Astrocyte of the hippocampus (primary cell): Measurements from ENCODE around the gene ACOX3.

Experiments used
- DNase-seq: peaks from one replicate; pipeline ENCODE4 v3.0.0; 2011; ENCODE audit warnings: low read depth, low spot score

Gene ACOX3

GRCh38 chr4:8468746-8469535, 28.4 kb upstream of the ACOX3 start:
- peak; percentile 83 for DNase-seq

GRCh38 chr4:8467016-8467415, 26.5 kb upstream of the ACOX3 start:
- no peak for DNase-seq

DNA sequence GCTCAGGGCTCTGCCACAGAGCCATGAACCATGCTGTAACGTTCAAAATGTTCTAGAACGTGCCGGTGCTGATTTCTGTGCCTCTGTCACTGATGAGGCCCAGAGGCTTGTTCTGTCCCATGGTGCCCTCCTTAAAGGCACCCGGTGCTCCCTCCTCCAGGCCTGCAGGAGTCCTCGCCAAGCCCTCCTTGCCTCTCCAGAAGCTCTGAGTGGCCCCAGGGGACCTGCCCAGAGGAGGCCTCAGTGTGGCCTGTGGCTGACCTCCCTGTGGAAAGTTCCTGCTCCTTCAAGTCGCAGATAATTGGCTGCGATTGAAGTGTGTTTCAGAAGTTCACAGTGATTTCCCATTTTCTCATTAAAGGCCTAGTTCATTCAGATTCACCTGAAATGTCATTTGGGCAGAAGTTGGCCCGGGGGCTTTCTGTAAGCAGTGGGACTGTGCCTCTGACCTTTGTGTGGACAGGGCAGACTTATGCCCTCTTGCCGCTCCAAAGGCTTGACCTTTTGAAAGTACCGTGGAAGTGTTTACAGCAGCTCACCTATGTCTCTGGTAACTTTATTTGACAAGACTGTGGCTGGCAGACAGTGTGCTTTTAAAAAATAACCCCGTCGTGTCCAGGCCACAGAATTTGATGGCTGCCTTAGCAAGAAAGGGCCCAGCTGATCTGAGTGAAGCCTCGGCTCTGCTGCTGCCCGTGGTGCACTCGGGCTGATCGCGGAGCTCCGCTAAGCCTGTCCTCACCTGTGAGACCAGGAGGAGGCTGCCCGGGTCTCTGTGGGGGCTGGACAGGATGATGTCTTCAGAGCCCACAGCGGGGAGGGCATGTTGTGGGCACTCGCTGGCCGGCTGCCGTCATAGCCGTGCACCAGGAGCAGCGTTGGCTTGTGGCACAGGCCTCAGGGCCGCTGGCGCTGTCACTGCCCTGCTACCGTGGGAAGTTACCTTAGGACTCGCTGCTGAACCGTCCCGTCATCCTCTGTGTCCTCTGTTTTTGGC, 25.4 kb upstream of the ACOX3 start:
- DNase-seq, result no peak

GRCh38 chr4:8464381-8464780, 23.9 kb upstream of the ACOX3 start:
- no peak for DNase-seq

GRCh38 chr4:8463811-8464210, 23.3 kb upstream of the ACOX3 start:
- no peak for DNase-seq

DNA sequence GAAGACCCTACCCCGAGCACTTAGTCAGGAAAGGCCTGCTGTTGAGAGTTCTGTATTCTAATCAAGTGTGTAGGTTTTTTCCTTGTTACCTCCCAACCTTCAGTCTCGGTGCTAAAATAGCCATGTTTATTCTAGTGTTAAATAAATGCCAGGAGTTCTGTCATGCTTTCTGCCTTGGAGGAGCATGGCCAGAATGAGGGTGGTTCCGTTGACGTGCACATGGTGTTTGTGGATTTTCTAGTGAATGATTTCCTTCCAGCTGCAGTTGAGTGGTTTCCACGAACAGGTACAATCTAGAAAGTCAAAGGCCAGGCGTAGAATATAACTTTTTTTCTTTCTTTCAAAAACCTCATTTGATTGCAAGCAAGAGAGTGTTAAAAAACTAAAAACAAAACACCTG, 21.1 kb upstream of the ACOX3 start:
- no peak for DNase-seq

DNA sequence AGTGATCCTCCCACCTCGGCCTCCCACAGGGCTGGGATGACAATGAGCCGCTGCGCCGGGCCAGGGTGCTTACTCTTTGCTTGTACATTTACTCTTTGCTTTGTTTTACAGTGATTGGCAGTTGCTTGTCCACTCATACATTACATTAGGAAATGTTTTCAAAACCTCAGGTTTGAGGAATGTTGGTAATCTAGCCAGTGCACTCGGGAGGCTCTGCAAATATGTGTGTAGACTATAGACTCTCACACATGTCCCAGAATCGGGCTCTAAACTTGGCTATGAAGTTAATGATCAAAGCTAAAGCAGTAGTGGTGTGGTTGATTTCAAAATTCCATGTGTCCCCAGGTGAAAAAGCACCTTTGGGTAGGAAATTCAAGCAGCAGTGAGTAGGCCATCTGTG, 20.6 kb upstream of the ACOX3 start:
- peak; percentile 32 for DNase-seq

DNA sequence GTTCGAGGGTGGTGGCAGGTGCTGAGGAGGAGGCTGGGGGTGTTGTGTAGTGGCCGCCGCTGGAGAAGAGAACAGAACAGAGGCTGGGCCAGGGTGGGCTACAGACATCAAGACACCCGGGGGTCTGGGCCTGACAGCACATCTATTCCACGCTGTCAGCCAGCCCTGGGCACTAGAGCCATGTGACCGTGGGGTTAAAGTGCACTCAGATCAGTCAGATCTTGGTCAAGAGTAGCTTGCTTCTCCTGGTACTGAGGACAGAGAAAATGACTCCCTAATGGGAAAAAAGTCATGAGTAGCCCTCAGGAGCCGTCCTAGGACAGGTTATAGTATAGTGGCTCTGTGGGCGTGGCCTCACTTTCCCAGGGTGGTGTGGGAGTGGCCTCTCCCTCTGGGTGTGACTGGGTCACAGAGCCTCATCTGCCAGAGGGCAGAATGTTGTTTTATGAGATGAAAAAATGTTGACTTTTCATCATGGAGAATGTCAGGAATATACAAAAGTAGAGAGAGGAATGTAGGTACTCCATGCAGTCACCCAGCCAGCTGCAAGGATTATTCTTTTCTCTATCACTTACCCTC, 19.4 kb upstream of the ACOX3 start:
- DNase-seq, result no peak

- DNase-seq, result no peak
Observed at GRCh38 chr4:8457646-8458252, 17.2 kb upstream of the ACOX3 start.

DNA sequence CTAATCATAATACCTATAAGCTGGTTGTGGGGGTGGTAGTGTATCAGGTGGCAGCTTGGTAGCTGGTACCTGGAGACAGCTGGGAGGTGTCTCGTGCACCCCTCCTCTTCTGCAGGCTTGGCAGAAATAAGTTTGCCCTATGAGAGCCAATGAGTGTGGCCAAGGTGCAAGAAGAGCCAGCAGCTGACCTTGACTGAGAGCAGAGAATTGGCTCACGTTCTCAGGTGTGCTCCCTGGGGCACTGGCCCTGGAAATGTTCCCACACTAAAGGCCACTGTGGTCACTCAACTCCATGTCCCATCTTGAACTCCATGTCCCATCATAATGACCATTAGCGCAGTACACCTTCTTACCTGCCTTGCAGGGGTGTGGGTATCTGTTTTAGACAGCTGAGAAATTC, 13.4 kb upstream of the ACOX3 start:
- no peak for DNase-seq

GRCh38 chr4:8451440-8452182, 11.1 kb upstream of the ACOX3 start:
- DNase-seq, result no peak

DNA sequence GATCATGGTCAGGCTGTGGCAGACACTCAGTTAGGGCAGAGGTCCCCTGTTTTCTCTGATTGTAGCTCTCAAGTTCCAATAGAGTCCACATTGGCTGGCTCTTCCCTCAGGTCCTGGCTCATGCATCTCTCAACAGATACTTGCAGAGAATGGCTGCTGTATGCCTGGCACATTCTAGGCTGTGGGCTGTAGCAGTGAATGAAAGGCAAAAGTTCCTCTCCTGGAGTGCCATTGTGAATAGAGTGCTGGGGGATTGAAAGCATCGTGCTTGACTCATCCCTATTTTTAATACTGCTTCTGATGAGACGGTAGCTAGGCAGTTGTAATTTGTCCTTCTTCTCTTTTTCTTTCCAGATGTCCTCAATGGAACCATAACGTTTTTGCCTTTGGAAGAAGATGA, 5.6 kb upstream of the ACOX3 start:
- no peak for DNase-seq

DNA sequence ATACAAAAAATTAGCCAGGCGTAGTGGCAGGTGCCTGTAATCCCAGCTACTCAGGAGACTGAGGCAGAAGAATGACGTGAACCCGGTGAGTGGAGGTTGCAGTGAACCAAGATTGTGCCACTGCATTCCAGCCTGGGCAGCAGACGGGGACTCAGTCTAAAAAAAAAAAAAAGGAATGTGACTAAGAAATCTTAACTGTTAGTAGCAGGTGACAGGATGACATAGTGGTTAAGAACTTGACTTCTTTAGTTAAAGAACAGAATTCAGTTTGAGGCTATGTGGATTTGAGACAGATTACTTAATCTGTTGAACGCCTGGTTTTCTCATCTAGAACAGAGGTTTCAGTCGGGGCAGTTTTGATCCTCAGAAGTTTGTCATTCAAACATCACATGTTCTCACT, 3.3 kb upstream of the ACOX3 start:
- no peak for DNase-seq

DNA sequence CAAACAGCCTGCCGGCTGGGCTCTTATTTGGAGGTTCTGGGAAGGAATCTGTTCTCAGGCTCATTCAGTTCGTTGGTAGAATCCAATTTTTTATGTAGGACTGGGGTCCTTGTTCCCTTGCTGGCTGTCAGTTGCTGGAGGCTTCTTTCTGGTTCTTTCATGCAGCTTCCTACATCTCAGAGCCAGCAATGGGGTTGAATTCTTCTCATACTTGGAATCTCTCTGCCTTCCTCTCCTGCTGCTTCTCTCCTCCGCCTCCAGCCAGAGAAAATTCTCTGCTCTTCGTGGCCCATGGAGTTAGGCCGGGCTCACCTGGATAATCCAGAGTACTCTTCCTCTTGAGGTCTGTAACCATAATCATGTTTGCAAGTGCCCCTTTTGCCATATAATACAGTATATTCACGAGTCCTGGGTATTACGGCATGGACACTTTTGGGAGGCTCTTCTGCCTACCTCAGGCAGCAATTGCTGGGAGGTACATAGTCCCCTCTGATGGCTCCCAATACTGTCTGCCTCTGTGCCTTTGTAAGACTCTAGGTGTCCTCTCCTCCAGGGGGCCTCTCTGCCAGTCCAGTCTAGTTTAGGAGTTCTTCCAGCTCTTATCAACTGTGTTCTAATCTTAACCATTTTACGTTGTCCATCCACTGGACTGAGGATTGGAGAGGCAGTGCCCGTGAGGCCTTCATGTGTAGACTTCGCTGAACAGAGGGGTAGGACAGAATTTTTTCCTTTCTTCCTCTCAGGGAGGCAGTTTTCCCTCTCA, 2.3 kb upstream of the ACOX3 start:
- no peak for DNase-seq

DNA sequence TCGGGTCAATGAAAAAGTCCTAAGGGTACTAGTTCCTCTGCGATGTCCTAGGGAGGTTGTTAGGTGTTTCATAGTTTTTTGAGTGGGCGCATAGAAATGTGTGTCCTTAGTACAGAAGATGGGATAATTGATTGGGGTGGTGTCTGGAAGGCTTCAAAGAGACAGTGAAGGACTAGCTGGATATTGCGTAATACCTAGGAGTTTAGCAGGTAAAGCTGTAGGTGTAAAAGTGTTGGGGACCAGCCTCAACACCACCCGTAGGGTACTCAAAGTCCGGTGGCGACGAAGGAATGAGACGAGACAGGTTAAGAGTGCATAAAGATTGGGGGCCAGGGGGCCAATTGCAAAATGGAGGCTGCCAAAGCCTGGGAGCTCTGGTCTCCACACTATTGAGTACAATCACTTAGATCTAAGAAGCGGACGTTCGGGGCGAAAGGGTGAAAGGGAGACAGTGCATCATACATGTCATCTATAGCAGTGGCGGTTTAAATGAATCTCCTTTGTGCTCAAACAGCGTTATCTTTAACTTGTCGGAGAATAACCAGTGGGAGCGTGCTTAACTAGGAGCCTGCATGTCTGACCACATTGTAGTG, 1.1 kb upstream of the ACOX3 start:
- no peak for DNase-seq

GRCh38 chr4:8439914-8440491, 520 bp downstream of the ACOX3 start:
- DNase-seq, result no peak

GRCh38 chr4:8439168-8439567, 1.4 kb downstream of the ACOX3 start:
- no peak for DNase-seq

GRCh38 chr4:8438743-8439142, 1.8 kb downstream of the ACOX3 start:
- DNase-seq, result no peak

GRCh38 chr4:8437281-8437680, 3.2 kb downstream of the ACOX3 start:
- peak; percentile 19 for DNase-seq

DNA sequence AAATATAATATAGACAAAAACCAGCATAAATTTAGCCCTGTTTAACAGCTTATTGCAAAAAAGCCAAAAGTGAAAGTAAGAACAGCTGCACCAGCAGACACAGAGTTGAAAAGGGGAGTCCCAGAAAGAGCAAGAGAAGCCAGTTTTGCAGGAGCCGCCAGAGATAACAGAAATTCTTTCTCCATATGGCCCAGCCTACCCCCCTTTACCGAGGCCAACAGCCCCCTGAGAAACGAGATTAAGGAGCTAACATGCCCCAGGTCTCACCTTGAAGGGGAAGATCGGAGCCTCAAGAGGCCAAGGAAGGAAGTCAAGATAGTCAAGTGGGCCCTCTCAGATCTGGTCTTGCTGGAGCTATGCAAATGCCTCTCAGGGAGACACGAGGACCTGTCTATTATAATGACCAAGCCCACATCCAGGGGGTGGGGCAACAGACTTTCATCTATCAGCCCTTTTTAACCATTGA, 4.8 kb downstream of the ACOX3 start:
- no peak for DNase-seq
